LNCaP clone FGC (cell line): ENCODE measurements around the gene INSYN2B.

Experiments
- DNase-seq: peaks from one replicate; pipeline ENCODE4 v3.0.0-alpha.2; 2011; ENCODE audit warnings: low read depth
- H3K4me3 ChIP-seq: 2 replicates; pipeline ENCODE4 v1.5.1; 2011; ENCODE audit warnings: mild to moderate bottlenecking, low read depth, low read length, control low read depth
- CTCF ChIP-seq: IDR thresholded peaks from 2 replicates; pipeline ENCODE4 v1.5.1; 2012; ENCODE audit warnings: mild to moderate bottlenecking; ENCODE audit not compliant: control insufficient read depth, insufficient read depth; ENCODE audit errors: extremely low read depth

The INSYN2B gene

GRCh38 chr5:169880012-169880663 lies 100.2 kb downstream of the INSYN2B start:
- no peak for DNase-seq
- no peak overlapping the region for H3K4me3 ChIP-seq
- TF ChIP-seq CTCF: no peak

GRCh38 chr5:169876386-169876785 lies 103.9 kb downstream of the INSYN2B start:
- no peak for DNase-seq
- TF ChIP-seq CTCF: no peak

GRCh38 chr5:169875731-169876130 lies 104.6 kb downstream of the INSYN2B start:
- H3K4me3 ChIP-seq: no peak overlapping the region
- DNase-seq: no peak
- no peak for TF ChIP-seq CTCF

More at GRCh38 chr5:169876386-169876785, 103.9 kb downstream of the INSYN2B start:
- no peak overlapping the region for H3K4me3 ChIP-seq

- no peak for TF ChIP-seq CTCF
- no peak for DNase-seq
- H3K4me3 ChIP-seq: no peak overlapping the region
These were observed 105.1 kb downstream of the INSYN2B start for GRCh38 chr5:169875091-169875728.

- no peak for DNase-seq
- no peak for TF ChIP-seq CTCF
- H3K4me3 ChIP-seq: no peak overlapping the region
These were observed 105.7 kb downstream of the INSYN2B start for GRCh38 chr5:169874621-169875020.

GRCh38 chr5:169873642-169874041 lies 106.7 kb downstream of the INSYN2B start:
- DNase-seq: no peak
- no peak for TF ChIP-seq CTCF
- H3K4me3 ChIP-seq: no peak overlapping the region
